SU-DHL-6 (cell line): Measurements from ENCODE around the gene GMPS.

ENCODE experiments used
- CTCF ChIP-seq: fragments of 200-600 bp; sonication (generic); IDR thresholded peaks from one replicate; pipeline ENCODE4 v1.5.1; 2017; ENCODE audit warnings: antibody characterized with exemption, mild to moderate bottlenecking, low read length, moderate library complexity; ENCODE audit not compliant: insufficient read depth, poor library complexity, severe bottlenecking
- EZH2phosphoT487 ChIP-seq: fragments of 200-600 bp; sonication (generic), shearing (Covaris generic); conservative IDR thresholded peaks from 2 replicates; pipeline ENCODE4 v1.6.1; 2018; ENCODE audit warnings: mild to moderate bottlenecking, antibody characterized with exemption, low read length, moderate library complexity, mixed read lengths

- TF ChIP-seq CTCF (no peak), EZH2phosphoT487 (no peak)
Observed at GRCh38 chr3:155921486-155921885, 51.0 kb downstream of the GMPS start.
